HG02610 (cell line): ENCODE data around the gene TALDO1.
"Not testable (repeated sequence)": the region's sequence is repeated elsewhere in the genome, so short reads cannot be mapped to it uniquely, and the experiment has no call there.

Experiments used
- ATAC-seq: cut with Tn5 transposase; IDR thresholded peaks from one replicate; pipeline ENCODE4 v1.9.1; 2021; ENCODE audit warnings: mild to moderate bottlenecking, moderate library complexity; ENCODE audit not compliant: unreplicated experiment

TALDO1 gene

DNA sequence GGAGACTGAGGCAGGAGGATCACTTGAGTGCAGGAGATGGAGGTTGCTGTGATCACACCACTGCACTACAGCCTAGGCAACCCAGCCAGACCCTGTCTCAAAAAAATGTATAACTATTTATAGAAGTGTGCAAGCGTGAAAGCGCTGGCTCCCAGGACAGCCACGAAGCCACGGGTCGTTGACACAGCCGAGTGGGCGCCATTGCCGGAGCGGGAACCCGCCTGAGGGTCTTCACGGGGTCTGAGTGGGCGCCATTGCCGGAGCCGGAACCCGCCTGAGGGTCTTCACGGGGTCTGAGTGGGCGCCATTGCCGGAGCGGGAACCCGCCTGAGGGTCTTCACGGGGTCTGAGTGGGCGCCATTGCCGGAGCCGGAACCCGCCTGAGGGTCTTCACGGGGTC lies 12.7 kb upstream of the TALDO1 start:
- ATAC-seq: not testable (repeated sequence)

DNA sequence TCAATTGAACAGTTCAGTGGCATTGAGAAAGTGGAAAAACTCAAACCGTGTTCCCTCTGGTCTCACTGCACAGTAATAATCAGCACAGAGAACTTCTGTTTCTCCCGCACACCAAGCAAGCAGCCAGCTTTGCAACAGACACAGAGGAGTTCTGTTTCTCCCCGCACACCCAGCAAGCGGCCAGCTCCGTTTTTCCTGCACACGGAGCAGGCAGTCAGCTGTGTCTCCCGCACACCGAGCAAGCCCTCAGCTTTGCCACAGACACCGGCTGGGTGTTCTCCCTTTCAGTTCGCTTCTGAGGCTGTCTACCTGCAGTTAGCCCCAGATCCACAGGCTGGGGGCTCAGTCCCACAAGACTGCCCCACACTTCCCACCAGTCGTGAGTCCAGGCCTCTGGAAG lies 9.9 kb upstream of the TALDO1 start:
- no peak for ATAC-seq

DNA sequence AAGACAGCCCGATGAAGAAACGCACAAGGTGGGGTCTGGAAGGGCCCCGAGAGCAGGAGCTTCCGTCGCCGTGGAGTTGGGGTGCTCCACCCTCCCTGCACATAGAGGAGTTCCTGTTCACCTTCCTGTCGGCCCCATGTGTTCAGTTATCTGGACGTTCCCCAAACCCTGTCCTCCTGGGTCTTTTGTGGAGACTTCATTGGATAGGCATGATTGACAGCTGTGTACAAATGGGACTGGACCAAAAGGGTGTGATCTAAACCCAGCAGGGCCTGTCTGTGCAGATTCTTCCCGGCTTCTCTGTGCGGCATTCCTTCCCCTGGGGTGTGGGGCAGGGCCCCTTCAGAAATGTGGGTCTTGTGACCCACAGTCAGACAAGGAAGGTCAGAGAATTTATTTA lies 9.4 kb upstream of the TALDO1 start:
- ATAC-seq: not testable (repeated sequence)

DNA sequence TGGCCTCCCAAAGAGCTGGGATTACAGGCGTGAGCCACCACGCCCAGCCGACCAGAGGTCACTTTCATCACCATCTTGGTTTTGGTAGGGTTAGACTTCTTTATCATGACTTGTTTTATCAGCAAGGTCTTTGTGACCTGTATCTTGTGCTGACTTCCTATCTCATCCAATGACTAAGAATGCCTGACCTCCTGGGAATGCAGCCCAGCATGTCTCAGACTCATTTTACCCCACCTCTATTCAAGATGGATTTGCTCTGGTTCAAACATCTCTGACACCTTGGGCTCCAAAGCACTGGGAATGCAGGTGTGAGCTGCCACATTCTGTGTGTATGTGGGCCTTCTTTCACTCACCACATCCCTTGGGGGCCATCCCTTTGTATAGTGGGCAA lies 5.1 kb upstream of the TALDO1 start:
- no peak for ATAC-seq

DNA sequence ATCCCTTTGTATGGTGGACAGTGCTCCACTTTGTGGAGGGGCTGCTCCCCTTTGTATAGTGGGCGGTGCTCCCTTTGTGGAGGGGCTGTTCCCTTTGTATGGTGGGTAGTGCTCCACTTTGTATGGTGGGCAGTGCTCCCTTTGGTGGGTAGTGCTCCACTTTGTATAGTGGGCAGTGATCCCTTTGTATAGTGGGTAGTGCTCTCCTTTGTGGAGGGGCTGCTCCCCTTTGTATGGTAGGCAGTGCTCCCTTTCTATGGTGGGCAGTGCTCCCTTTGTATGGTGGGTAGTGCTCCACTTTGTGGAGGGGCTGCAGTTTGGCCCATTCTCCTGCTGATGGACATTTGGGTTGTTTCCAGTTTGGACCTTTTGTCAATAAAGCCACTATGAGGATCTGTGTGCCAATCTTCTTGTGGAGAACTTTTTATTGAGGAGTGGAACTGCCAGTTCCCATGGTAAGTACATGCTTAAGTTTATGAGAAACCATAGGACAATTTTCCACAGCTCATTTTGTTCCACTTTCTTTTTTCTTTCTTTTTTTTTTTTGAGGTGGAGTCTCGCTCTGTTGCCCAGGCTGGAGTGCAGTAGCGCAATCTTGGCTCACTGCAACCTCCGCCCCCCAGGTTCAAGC lies 4.6 kb upstream of the TALDO1 start:
- no peak for ATAC-seq

DNA sequence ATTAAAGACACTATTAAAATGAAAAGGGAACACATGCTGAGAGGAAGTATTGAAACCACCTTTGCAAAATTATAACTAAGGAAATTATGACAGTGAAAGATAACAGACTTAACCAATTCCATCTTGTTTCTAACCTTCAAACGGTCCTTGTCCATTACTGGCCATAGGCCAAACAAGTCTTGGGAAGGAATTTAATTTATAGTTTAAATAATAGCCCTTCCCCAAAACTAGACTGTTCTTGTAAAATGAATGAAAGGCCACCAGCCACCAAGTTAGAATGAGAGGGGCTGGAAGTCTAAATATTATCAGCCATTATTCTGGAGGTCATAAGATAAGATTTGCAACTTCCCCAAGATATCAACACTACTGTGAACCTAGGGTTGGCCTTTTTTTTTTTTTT lies 1.8 kb upstream of the TALDO1 start:
- no peak for ATAC-seq

DNA sequence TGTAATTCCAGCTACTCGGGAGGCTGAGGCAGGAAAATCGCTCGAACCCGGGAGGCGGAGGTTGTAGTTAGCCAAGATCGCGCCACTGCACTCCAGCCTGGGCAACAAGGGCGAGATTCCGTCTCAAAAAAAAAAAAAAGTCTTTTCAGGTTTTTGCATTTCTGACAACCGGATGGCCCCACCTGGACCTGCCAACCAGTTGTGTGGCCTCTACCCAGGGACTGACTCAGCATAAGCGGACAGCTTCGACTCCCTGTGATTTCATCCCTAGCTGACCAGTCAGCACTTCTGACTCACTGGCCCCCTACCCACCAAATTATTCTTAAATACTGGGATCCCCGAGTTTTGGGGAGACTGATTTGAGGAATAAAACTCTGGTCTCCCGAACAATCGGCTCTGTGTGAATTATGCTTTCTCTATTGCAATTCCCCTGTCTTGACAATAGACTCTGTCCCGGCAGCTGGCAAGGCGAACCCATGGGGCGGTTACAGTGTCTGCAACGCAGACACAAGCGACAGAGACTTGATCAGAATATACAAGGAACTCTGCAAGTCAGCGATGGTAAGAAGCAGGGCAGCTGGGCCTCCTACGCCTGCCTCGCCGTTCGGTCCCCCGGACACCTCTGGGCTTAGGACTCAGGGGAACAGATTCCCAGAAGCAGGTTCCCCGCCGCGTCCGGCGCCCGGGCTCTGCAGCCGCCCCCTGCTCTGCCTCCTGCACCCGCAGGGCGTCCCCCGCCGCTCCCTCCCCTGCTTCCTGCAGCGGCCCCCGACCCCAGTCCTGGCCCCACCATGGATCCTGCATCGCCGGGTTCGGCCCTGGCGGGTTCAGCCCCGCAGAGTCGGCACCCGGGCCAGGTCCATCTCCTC lies 741 bp upstream of the TALDO1 start:
- no peak for ATAC-seq

DNA sequence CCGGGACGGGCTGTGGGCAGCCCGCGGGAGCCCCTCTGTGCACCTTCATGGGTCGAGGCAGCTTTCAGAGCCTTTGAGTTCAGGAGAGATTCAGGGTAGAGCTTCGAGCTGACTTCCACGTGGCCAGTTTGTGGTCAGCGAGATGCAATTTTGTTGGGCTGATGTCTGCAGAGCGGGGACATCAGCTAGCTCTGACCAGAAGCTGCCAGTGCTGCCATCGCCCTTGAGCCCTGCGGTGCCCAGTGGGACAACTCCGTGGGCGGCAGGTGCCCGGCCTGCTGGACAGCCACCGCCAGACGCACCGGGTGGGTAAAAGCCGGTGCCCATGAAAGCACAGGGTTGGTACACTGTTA lies 719 bp downstream of the TALDO1 start:
- no peak for ATAC-seq

DNA sequence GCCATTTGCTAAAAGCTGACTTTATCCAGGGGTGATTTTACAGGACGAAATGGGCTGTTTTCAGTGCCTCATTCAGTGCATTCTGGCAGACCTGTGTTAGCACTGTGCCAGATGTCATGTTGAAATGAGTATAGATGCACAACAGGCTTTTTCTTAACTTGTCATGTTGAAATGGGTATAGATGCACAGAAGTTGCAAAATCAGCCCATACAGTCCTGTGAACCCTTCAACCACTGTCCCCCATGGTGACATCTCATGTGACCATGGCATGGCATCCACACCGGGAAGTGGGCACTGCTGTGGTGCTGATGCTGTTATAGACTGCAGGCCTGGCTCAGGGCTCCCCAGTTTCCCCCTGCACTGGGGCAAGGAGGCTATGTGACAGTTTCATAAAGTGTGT lies 2.5 kb downstream of the TALDO1 start:
- ATAC-seq: no peak

DNA sequence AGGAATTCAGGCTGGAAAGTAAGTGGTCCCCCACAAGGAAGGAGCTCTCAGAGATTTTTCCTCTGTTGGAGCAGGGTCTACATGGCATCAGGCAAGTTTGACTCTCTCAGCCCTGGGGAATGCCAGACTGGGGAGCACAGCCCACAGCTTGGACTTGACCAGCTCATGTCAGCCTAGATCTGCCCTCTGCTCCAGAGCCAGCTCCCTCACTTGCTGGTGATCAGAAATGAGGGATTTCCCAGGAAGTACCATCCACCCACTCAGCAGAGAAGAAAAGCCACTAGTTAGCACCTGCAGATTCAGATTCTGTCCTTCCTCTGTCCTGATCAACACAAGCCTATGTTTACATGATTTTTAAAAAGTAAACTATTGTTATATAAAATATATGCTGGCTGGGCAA lies 13.0 kb downstream of the TALDO1 start:
- no peak for ATAC-seq

DNA sequence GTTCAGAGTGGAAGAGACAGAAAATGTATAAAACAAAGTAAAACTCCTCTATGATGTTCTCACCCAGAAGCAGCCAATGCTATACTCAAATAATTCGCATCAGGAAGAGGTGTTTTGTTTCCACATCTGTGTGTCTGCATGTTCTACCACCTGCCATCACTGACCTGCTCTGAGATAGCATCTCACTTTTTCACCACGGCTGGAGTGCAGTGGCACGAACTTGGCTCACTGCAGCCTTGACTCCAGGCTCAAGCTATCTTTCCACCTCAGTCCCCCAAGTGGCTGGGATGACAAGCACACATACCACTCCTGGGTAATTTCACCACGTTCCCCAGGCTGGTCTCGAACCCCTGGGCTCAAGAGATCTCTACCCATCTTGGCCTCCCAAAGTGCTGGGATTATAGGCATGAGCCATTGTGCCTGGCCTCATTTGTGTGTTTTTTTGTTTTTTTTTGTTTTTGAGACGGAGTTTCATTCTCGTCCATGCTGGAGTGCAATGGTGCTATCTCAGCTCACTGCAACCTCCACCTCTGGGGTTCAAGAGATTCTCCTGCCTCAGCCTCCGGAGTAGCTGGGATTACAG lies 14.4 kb downstream of the TALDO1 start:
- no peak for ATAC-seq

DNA sequence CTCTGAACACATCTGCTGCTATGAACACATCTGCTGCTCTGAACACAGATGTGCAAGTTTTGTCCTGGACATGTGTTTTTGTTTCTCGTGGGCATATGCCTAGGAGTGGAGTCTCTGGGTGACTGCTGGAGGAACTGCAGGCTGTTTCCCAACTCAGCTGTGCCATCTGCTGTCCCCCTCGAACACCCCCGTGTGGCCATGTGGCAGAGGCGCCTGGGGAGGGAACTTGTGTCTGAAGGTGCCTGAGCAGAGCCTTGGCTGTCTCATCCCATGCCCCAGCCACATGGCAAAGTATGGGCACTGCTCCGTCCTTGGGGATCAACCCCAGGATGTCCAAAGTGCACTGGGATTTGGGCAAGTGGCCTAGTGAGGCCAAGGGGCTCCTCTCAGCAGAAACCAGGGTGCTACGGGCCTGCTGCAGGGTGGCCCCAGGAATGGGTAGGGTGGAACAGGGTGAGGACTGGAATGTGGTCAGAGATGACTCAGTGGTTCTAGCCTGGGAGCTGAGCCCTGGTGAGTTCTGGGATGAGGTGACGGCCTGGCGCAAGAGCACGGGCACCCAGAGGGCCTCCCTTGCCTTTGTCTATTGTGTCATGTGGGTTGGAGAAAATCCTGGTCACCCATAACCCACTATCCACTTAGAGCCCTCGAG lies 15.3 kb downstream of the TALDO1 start:
- no peak for ATAC-seq

DNA sequence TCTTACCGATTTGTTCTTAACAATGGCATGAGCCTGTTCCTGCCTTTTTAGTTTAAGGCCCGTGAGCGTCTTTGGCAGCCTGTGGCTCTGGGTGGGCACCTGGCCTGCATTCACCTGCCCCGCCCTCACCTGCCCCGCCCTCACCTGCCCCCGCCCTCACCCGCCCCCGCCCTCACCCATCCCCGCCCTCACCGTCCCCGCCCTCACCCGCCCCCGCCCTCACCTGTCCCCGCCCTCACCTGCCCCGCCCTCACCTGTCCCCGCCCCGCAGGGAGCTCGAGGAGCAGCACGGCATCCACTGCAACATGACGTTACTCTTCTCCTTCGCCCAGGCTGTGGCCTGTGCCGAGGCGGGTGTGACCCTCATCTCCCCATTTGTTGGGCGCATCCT lies 15.8 kb downstream of the TALDO1 start:
- ATAC-seq: no peak

DNA sequence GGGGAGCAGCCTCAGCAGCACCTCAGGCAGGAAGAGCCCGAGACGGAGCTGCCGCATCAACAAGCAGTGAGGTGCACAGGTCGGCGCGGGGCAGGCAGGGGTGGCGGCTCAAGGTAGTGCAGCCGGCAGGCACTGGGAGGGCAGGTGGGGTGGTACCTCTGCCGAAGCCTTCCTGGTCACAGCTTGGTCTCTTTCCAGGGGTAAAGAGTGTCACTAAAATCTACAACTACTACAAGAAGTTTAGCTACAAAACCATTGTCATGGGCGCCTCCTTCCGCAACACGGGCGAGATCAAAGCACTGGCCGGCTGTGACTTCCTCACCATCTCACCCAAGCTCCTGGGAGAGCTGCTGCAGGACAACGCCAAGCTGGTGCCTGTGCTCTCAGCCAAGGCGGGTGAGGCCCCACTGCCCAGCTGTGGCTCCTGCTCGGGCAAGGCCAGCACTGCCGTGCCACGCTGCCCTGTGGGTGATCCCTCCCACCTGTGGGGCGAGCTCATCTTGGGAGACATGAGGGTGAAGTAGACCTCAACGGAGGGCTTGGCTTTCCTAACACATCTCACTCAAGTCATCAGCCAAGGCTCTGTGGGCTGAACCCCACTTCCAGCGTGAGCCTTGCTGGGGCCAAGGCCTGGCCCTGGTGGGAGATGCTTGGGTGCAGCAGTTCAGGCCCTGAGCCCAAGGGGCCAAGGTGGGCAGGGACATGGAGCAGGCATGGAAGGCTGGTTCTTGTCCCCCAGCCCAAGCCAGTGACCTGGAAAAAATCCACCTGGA lies 16.5 kb downstream of the TALDO1 start:
- ATAC-seq: no peak

DNA sequence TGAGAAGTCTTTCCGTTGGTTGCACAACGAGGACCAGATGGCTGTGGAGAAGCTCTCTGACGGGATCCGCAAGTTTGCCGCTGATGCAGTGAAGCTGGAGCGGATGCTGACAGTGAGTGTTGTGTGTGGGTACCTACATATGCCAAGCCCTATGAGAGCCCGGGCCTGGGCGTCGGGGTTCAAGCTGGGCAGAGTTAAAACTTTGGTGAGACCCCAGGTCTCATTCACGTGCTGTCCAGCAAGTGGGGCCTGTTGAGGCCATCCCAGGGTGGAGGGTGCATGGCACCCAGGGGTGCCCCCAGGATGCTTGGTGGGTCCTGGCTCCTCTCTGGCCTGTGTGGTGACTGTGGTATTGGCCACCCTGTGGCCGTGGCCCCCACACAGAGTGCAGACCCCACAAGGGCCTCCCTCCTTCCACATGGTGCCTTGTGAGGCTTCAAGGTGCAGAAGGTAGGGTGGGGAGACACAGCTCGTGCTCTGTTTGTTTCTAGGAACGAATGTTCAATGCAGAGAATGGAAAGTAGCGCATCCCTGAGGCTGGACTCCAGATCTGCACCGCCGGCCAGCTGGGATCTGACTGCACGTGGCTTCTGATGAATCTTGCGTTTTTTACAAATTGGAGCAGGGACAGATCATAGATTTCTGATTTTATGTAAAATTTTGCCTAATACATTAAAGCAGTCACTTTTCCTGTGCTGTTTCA lies 17.2 kb downstream of the TALDO1 start:
- no peak for ATAC-seq

DNA sequence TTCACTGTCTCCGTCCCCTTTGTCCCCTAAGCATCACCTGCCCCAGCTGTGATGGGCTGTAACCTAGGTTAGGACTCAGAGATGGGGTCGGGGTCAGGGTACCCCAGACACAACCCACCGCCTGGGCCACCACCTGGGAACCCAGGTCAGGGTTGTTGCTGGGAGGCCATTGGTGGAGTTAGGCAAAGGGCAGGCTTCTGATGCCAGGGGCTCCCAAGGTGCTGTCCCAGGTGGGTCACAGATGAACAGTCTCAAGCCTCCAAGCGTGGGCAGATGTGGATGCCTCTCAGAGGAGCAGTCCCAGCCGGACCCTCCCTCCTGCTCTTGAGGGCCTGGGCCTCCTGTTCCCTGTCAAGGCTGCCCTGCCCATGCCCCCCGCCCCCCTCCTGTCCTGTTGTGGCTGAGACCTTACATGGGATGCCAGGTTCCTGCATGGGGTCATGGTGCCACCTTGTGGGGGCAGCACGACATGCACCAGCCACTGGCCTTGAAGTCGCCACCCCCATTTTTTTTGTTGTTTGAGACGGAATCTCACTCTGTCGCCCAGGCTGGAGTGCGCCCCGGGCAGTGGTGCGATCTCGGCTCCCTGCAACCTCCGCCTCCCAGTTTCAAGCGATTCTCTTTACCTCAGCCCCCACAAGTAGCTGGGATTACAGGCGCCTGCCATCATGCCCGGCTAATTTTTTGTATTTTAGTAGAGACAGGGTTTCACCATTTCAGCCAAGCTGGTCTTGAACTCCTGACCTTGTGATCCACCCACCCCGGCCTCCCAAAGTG lies 17.9 kb downstream of the TALDO1 start:
- ATAC-seq: no peak

DNA sequence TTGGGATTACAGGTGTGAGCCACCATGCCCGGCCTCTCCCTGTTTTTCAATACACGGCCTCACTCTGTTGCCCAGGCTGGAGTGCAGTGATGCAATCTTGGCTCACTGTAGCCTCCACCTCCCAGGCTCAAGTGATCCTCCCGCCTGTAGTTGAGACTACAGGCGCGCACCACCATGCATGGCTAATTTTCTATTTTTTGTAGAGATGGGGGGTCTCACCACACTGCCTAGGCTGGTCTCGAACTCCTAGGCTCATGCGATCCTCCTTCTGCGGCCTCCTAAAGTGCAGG lies 18.5 kb downstream of the TALDO1 start:
- no peak for ATAC-seq

DNA sequence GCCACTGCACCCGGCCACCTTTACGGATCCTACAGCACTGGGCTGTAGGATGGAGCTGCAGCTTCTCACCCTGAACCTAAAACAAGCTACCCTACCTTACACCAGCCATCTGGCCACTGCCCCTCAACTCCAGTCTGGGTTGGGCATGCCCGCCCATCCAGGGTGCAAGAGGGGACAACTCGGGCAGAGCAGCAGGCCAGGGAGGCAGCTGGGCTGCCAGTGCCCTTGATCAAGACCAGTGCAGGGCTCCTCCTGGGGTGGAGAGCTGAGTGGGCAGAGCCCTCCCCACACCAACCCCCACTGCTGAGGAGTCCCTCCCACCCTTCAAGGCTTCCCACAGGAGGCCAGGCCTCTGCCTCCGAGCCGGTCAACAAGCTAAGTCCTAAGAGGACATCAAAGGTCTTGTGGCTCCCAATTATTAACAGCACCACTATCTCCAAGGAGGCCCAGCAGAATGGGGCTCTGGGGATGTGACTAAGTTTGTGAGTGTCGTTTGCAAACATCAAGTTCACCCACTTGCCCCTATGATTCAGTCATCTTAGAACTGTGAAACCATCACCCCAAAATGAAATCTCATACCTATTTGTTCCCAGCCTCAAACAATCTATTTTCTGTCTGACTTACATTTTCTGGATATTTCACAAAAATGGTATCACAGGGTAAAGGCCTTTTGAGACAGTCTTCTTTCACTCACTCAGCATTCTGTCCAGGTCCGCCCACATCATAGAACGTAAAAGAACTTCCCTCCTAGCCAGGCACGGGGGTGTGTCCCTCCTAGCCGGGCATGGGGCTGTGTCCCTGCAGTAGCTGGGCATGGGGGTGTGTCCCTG lies 19.1 kb downstream of the TALDO1 start:
- ATAC-seq: no peak

DNA sequence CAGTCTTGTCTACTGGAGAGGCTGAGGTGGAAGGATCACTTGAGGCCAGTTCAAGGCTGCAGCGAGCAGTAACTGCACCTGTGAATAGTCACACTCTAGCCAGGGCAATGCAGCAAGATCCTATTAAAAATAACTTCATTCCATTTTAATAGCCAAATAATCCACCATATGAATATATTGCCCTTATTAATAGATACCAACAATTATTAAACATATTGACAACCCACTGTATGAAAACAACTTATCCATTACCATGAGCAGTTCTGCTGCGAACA lies 19.6 kb downstream of the TALDO1 start:
- ATAC-seq: no peak
